Esophagus mucosa (tissue), 1 donor: ENCODE measurements around the gene EXOC3L1. TPM values are rescaled to one million over a fixed set of nuclear protein-coding genes. Genes with fewer than 3 reads are reported as not detected.

ENCODE experiments used
- ATAC-seq: fragments of 200-7000 bp; cut with Tn5 transposase; one replicate; pipeline ENCODE4 v1.9.1; 2020
- total RNA-seq: library from RNA; stranded (reverse); gene quantifications from one replicate; pipeline ENCODE4 v1.2.4, GENCODE V29; 2023
- donor health status: DM: yes; HTN: yes; CAD: no.

Gene EXOC3L1
- total RNA-seq, 1 donor from 2014 or later: 1.4 TPM

DNA sequence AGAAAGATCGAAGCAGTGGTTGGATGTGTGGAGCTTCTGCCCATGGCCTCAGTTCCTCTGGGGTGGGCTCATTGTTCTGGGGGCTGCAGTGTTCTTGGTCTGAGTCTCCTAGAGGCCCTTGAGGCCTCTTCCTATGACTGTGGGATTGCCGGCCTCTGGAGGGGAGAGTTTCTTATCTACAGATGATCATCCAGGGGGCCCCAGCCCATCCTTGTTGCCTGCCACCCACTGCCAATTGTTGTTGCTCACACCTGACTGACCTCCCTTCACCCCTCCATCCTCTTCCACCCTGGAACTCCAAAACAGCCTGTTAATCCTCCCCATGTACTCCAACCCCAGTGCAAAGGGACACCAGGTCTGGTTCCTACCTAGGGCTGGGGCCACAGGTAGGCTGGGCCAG, 45.0 kb downstream of the EXOC3L1 start:
- ATAC-seq: no peak

- no peak for ATAC-seq
Measured at GRCh38 chr16:67142342-67142741, 47.6 kb downstream of the EXOC3L1 start.

- no peak for ATAC-seq
Measured at GRCh38 chr16:67141391-67141790, 48.5 kb downstream of the EXOC3L1 start.

GRCh38 chr16:67137605-67138004, 52.3 kb downstream of the EXOC3L1 start:
- ATAC-seq: no peak

Other genes with a start within 250 kb of the EXOC3L1 start
- 1.1 TPM for gene CES3, start 228.9 kb downstream of the EXOC3L1 start, total RNA-seq
- 6.0 TPM for gene CES4A, start 201.5 kb downstream of the EXOC3L1 start, total RNA-seq
- 40.4 TPM for gene CBFB, start 161.0 kb downstream of the EXOC3L1 start, total RNA-seq
- 12.1 TPM for gene PHAF1, start 80.2 kb downstream of the EXOC3L1 start, total RNA-seq
- gene B3GNT9, start 39.1 kb downstream of the EXOC3L1 start, total RNA-seq: 3.7 TPM
- 18.0 TPM for gene TRADD, start 30.2 kb downstream of the EXOC3L1 start, total RNA-seq
- 5.5 TPM for gene FBXL8, start 30.2 kb downstream of the EXOC3L1 start, total RNA-seq
- 10.9 TPM for gene HSF4, start 25.4 kb downstream of the EXOC3L1 start, total RNA-seq
- gene NOL3, start 19.6 kb downstream of the EXOC3L1 start, total RNA-seq: 23.3 TPM
- 7.8 TPM for gene MATCAP1, start 6.2 kb downstream of the EXOC3L1 start, total RNA-seq
- gene E2F4, start 2.0 kb upstream of the EXOC3L1 start, total RNA-seq: 36.6 TPM
- gene ELMO3, start 9.0 kb upstream of the EXOC3L1 start, total RNA-seq: 26.3 TPM
- 25.3 TPM for gene TMEM208, start 37.0 kb upstream of the EXOC3L1 start, total RNA-seq
- gene FHOD1, start 57.3 kb upstream of the EXOC3L1 start, total RNA-seq: 7.4 TPM
- gene SLC9A5, start 58.8 kb upstream of the EXOC3L1 start, total RNA-seq: 0.08 TPM
- gene PLEKHG4, start 89.4 kb upstream of the EXOC3L1 start, total RNA-seq: 4.9 TPM
- not detected for gene KCTD19, start 136.6 kb upstream of the EXOC3L1 start, total RNA-seq
- not detected for gene LRRC36, start 136.7 kb upstream of the EXOC3L1 start, total RNA-seq
- gene TPPP3, start 203.4 kb upstream of the EXOC3L1 start, total RNA-seq: 3.7 TPM
- gene ZDHHC1, start 226.3 kb upstream of the EXOC3L1 start, total RNA-seq: 3.8 TPM
- gene HSD11B2, start 241.0 kb upstream of the EXOC3L1 start, total RNA-seq: 6.6 TPM